ENCODE data around the gene HAAO. TPM values are rescaled to one million over a fixed set of nuclear protein-coding genes. Genes with fewer than 3 reads are reported as not detected.

The HAAO gene
- total RNA-seq, 2 experiments from 2014 or later, result not detected

- intact Hi-C loops (cut with DNase I, micrococcal nuclease), result no loop called here
- Histone ChIP-seq H3K4me3 (ENCODE audit: low read length) (no peak overlapping the region), H3K9me3 (ENCODE audit: control insufficient read depth in 1 of 2, insufficient read depth in 1 of 2, low read length in 2 of 2) (no peaks in the 10 kb centered on the region), H3K4me1 (ENCODE audit: insufficient read depth, low read length) (peaks cover 22% of the 10 kb centered on the region), H3K27ac (ENCODE audit: low read depth in 1 of 2, low read length in 2 of 2) (no peak overlapping the region), H3K36me3 (ENCODE audit: insufficient read depth, low read length) (no peaks in the 10 kb centered on the region), H3K27me3 (ENCODE audit: control insufficient read depth in 1 of 2, insufficient read depth in 2 of 2, low read length in 2 of 2) (peaks cover 17 to 24% of the 10 kb centered on the region in 2 experiments)
- Mint-ChIP-seq H3K4me1 (ENCODE audit: low read depth) (peaks cover 30% of the 10 kb centered on the region), H3K27ac (no peak overlapping the region), H3K27me3 (peaks cover 34% of the 10 kb centered on the region), H3K36me3 (ENCODE audit: low read depth) (no peaks in the 10 kb centered on the region), H3K4me3 (no peak overlapping the region), H3K9me3 (no peaks in the 10 kb centered on the region)
- ATAC-seq (ENCODE audit: poor library complexity) (no peak), DNase-seq (no peak)
- ChIA-PET CTCF (no interaction called here), POLR2A (interaction anchor here (5.6 kb wide), 1 partner anchor 15 kb away, joined by 44 read pairs; no protein-coding TSS in a partner anchor)
- no peak for TF ChIP-seq CTCF (IDR thresholded peaks at IDR 0.05)
Observed at GRCh38 chr2:42795275-42795674, 2.9 kb upstream of the HAAO start.

- H3K4me1 Mint-ChIP-seq (ENCODE audit: low read depth), result peaks cover 30% of the 10 kb centered on the region
- H3K9me3 ChIP-seq (ENCODE audit: control insufficient read depth in 1 of 2, insufficient read depth in 1 of 2, low read length in 2 of 2), result peaks cover 0 to 3% of the 10 kb centered on the region in 2 experiments
- H3K9me3 Mint-ChIP-seq, result no peaks in the 10 kb centered on the region
- peaks cover 20 to 25% of the 10 kb centered on the region in 2 experiments for H3K27me3 ChIP-seq (ENCODE audit: control insufficient read depth in 1 of 2, insufficient read depth in 2 of 2, low read length in 2 of 2)
- H3K4me3 Mint-ChIP-seq, result peak overlapping the region; percentile 72
- ATAC-seq (ENCODE audit: poor library complexity) (no peak), DNase-seq (no peak)
- H3K27me3 Mint-ChIP-seq, result peaks cover 40% of the 10 kb centered on the region
- H3K27ac ChIP-seq (ENCODE audit: low read depth in 1 of 2, low read length in 2 of 2), result no peak overlapping the region
- intact Hi-C loops (cut with DNase I, micrococcal nuclease), result no loop called here
- no peak for TF ChIP-seq CTCF (IDR thresholded peaks at IDR 0.05)
- no peaks in the 10 kb centered on the region for H3K36me3 Mint-ChIP-seq (ENCODE audit: low read depth)
- no peak overlapping the region for H3K4me3 ChIP-seq (ENCODE audit: low read length)
- CTCF ChIA-PET, result interaction anchor here (0.6 kb wide), 1 partner anchor 715 kb away, joined by 3 read pairs; no protein-coding TSS in a partner anchor
- no peak overlapping the region for H3K27ac Mint-ChIP-seq
- H3K36me3 ChIP-seq (ENCODE audit: insufficient read depth, low read length), result no peaks in the 10 kb centered on the region
- peaks cover 22% of the 10 kb centered on the region for H3K4me1 ChIP-seq (ENCODE audit: insufficient read depth, low read length)
- POLR2A ChIA-PET, result interaction anchor here (5.6 kb wide), 1 partner anchor 16 kb away, joined by 44 read pairs; no protein-coding TSS in a partner anchor
Observed at GRCh38 chr2:42794271-42795046, 2.1 kb upstream of the HAAO start.

GRCh38 chr2:42793334-42794270, 1.2 kb upstream of the HAAO start:
- peak overlapping the region; percentile 27 for H3K4me3 ChIP-seq (ENCODE audit: low read length)

More at GRCh38 chr2:42793334-42794270, 1.2 kb upstream of the HAAO start:
- H3K27me3 ChIP-seq (ENCODE audit: control insufficient read depth in 1 of 2, insufficient read depth in 2 of 2, low read length in 2 of 2), result peaks cover 20 to 28% of the 10 kb centered on the region in 2 experiments
- H3K9me3 Mint-ChIP-seq, result no peaks in the 10 kb centered on the region
- H3K9me3 ChIP-seq (ENCODE audit: control insufficient read depth in 1 of 2, insufficient read depth in 1 of 2, low read length in 2 of 2), result peaks cover 0 to 3% of the 10 kb centered on the region in 2 experiments
- ChIA-PET CTCF (interaction anchor here (0.6 kb wide), 1 partner anchor 716 kb away, joined by 3 read pairs; no protein-coding TSS in a partner anchor), POLR2A (interaction anchor here (5.6 kb wide), 1 partner anchor 17 kb away, joined by 44 read pairs; no protein-coding TSS in a partner anchor)
- H3K27ac Mint-ChIP-seq, result peak overlapping the region; percentile 2
- DNase-seq (no peak), ATAC-seq (ENCODE audit: poor library complexity) (peak; percentile 7)
- peaks cover 44% of the 10 kb centered on the region for H3K27me3 Mint-ChIP-seq
- H3K4me1 Mint-ChIP-seq (ENCODE audit: low read depth), result peaks cover 30% of the 10 kb centered on the region
- no peaks in the 10 kb centered on the region for H3K36me3 Mint-ChIP-seq (ENCODE audit: low read depth)
- H3K4me1 ChIP-seq (ENCODE audit: insufficient read depth, low read length), result peaks cover 22% of the 10 kb centered on the region
- no peak for TF ChIP-seq CTCF (IDR thresholded peaks at IDR 0.05)
- peak overlapping the region; percentile 72 for H3K4me3 Mint-ChIP-seq
- intact Hi-C loops (cut with DNase I, micrococcal nuclease), result no loop called here
- no peaks in the 10 kb centered on the region for H3K36me3 ChIP-seq (ENCODE audit: insufficient read depth, low read length)
- no peak overlapping the region for H3K27ac ChIP-seq (ENCODE audit: low read depth in 1 of 2, low read length in 2 of 2)

All from CD4-positive, alpha-beta T cell (primary cell).